Mesendoderm (in vitro differentiated cells): ENCODE measurements around the gene SLCO4A1.

Experiments
- DNase-seq: peaks from one replicate; pipeline ENCODE4 v3.0.0; 2013
- H2AK5ac ChIP-seq: 2 replicates; pipeline ENCODE4 v1.6.1; 2013; ENCODE audit warnings: low read length, inconsistent platforms
- H2BK120ac ChIP-seq: 2 replicates; pipeline ENCODE4 v1.6.1; 2013; ENCODE audit warnings: low read depth, mild to moderate bottlenecking, low read length, moderate library complexity, mixed read lengths
- H2BK15ac ChIP-seq: replicated peaks from 2 replicates; pipeline ENCODE4 v1.6.1; 2013; ENCODE audit warnings: low read depth, mild to moderate bottlenecking, moderate library complexity
- H2BK5ac ChIP-seq: 2 replicates; pipeline ENCODE4 v1.6.1; 2013; ENCODE audit warnings: low read length, inconsistent platforms
- H3K18ac ChIP-seq: 2 replicates; pipeline ENCODE4 v1.6.1; 2013; ENCODE audit warnings: mild to moderate bottlenecking, low read length, mixed read lengths
- H3K23ac ChIP-seq: one replicate; pipeline ENCODE4 v1.6.1; 2013; ENCODE audit warnings: low read length
- H3K27ac ChIP-seq: 2 replicates; pipeline ENCODE4 v1.5.1; 2013; ENCODE audit warnings: low read depth, mild to moderate bottlenecking, inconsistent platforms, low read length, moderate library complexity
- H3K27me3 ChIP-seq: 2 replicates; pipeline ENCODE4 v1.6.1; 2013; ENCODE audit warnings: low read length, control low read depth, mild to moderate bottlenecking, inconsistent platforms; ENCODE audit not compliant: insufficient read depth, poor library complexity
- H3K36me3 ChIP-seq: 2 replicates; pipeline ENCODE4 v1.6.1; 2013; ENCODE audit warnings: low read length, inconsistent platforms; ENCODE audit not compliant: control insufficient read depth, insufficient read depth
- H3K4ac ChIP-seq: one replicate; pipeline ENCODE4 v1.6.1; 2013; ENCODE audit warnings: low read depth, mild to moderate bottlenecking, low read length, moderate library complexity
- H3K4me1 ChIP-seq: 2 replicates; pipeline ENCODE4 v1.6.1; 2013; ENCODE audit warnings: low read depth, low read length, inconsistent platforms; ENCODE audit not compliant: control insufficient read depth
- H3K4me2 ChIP-seq: 2 replicates; pipeline ENCODE4 v1.6.1; 2013; ENCODE audit warnings: low read length
- H3K4me3 ChIP-seq: 2 replicates; pipeline ENCODE4 v1.5.1; 2013; ENCODE audit warnings: mild to moderate bottlenecking, low read length
- H3K56ac ChIP-seq: one replicate; pipeline ENCODE4 v1.6.1; 2013; ENCODE audit warnings: low read length
- H3K79me1 ChIP-seq: 2 replicates; pipeline ENCODE4 v1.6.1; 2013; ENCODE audit warnings: low read length, inconsistent platforms
- H3K79me2 ChIP-seq: 2 replicates; pipeline ENCODE4 v1.6.1; 2013; ENCODE audit warnings: mild to moderate bottlenecking, low read length; ENCODE audit not compliant: control insufficient read depth, insufficient read depth
- H3K9ac ChIP-seq: 2 replicates; pipeline ENCODE4 v1.6.1; 2013; ENCODE audit warnings: low read length, inconsistent platforms
- H4K5ac ChIP-seq: one replicate; pipeline ENCODE4 v1.6.1; 2013; ENCODE audit warnings: low read length
- H4K8ac ChIP-seq: one replicate; pipeline ENCODE4 v1.6.1; 2013; ENCODE audit warnings: low read depth, mild to moderate bottlenecking, control low read depth, low read length, moderate library complexity
- WGBS: extraction: QIAGEN DNeasy Blood & Tissue Kit; methylation state at CpG from one replicate; pipeline ENCODE4 v1.1.7; 2013; ENCODE audit warnings: low lambda C conversion rate, missing lambda C conversion rate; ENCODE audit not compliant: insufficient coverage; ENCODE audit errors: extremely low coverage; 5-methylcytosine and 5-hydroxymethylcytosine counted together

The SLCO4A1 gene

GRCh38 chr20:62639765-62640164 is 2.5 kb upstream of the SLCO4A1 start:
- no peak overlapping the region for H3K27ac ChIP-seq
- DNase-seq, result no peak
- H3K23ac ChIP-seq, result no peak overlapping the region
- H2BK5ac ChIP-seq, result no peak overlapping the region
- no peak overlapping the region for H2AK5ac ChIP-seq
- H3K79me2 ChIP-seq, result no peaks in the 10 kb centered on the region
- H3K79me1 ChIP-seq, result no peaks in the 10 kb centered on the region
- H3K27me3 ChIP-seq, result peaks cover 8% of the 10 kb centered on the region
- no peak overlapping the region for H3K4me3 ChIP-seq
- H4K5ac ChIP-seq, result no peak overlapping the region
- no peak overlapping the region for H3K56ac ChIP-seq
- H2BK120ac ChIP-seq, result no peak overlapping the region
- H3K4ac ChIP-seq, result no peak overlapping the region
- no peak overlapping the region for H2BK15ac ChIP-seq
- no CpG with 5 or more reads among the region's 9 CpGs for WGBS
- H4K8ac ChIP-seq, result no peak overlapping the region
- H3K18ac ChIP-seq, result no peak overlapping the region
- no peaks in the 10 kb centered on the region for H3K4me1 ChIP-seq
- H3K9ac ChIP-seq, result no peak overlapping the region
- H3K4me2 ChIP-seq, result no peak overlapping the region
- no peaks in the 10 kb centered on the region for H3K36me3 ChIP-seq

DNA sequence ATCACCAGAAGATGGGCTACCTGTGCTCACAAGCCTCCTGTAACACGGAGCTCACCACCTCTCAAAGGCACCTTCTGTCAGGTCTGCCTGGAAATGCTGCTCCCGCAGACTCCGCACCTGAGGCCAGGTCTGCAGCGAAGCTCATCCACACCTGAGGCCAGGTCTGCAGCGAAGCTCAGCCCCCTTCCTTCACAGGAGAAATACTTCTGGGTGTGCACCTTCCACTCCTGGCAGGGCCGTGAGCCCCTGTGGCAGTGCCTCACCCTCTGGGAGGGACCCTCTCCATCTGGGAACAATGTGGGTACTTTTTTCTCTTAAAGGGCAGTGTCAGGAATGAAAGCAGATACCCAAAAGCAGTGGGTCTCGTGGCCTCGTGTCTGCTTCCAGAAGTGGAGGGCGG is 1.4 kb upstream of the SLCO4A1 start:
- no peak overlapping the region for H3K9ac ChIP-seq
- H4K5ac ChIP-seq, result no peak overlapping the region
- H3K23ac ChIP-seq, result no peak overlapping the region
- no peak overlapping the region for H3K27ac ChIP-seq
- no peak overlapping the region for H3K4me3 ChIP-seq
- H2BK15ac ChIP-seq, result no peak overlapping the region
- no peak overlapping the region for H2AK5ac ChIP-seq
- no CpG with 5 or more reads among the region's 9 CpGs for WGBS
- H3K27me3 ChIP-seq, result peaks cover 8% of the 10 kb centered on the region
- H3K79me2 ChIP-seq, result no peaks in the 10 kb centered on the region
- H3K56ac ChIP-seq, result peak overlapping the region; percentile 34
- no peak overlapping the region for H2BK120ac ChIP-seq
- no peak overlapping the region for H2BK5ac ChIP-seq
- H3K36me3 ChIP-seq, result no peaks in the 10 kb centered on the region
- DNase-seq, result no peak
- no peaks in the 10 kb centered on the region for H3K4me1 ChIP-seq
- no peak overlapping the region for H3K4me2 ChIP-seq
- H3K18ac ChIP-seq, result no peak overlapping the region
- H3K79me1 ChIP-seq, result no peaks in the 10 kb centered on the region
- H3K4ac ChIP-seq, result no peak overlapping the region
- H4K8ac ChIP-seq, result no peak overlapping the region

DNA sequence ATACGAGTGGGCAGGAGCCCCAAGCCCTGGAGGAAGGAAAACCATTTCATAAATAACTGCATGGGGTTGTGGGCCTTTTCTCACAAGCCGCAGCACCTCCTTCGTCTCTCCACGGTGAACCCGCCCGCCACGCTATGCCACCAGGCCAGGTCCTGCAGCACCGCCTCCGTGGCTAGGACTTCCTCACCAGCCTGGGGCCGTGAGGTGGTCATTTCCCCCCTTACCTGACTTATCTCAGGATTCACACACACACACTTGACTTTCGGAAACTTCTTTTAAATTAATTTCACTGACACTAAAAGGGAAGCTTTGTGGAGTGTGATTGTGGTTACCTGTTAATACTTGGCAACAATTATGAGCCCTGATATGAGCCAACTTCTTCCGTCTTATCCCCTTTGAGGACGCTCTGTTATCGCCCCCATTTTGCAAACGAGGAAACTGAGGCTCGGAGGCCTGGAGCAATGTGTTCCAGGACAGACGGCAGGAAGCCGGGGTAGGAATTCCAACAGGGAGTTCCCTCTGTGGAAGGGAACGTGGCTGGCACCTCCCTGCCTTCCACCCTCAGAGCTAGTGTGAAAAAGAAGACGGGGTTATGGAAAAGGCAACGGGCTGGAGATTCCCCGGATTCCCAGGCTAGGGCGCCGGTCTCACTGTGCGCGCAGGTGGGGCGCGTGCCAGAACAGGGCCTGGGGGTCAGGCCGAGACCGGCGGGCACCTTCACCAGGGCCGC is 817 bp upstream of the SLCO4A1 start:
- Histone ChIP-seq H2BK120ac (no peak overlapping the region), H3K23ac (no peak overlapping the region), H4K5ac (no peak overlapping the region), H3K18ac (no peak overlapping the region), H3K4me2 (peak overlapping the region; percentile 92), H3K4me1 (no peaks in the 10 kb centered on the region), H3K4ac (no peak overlapping the region), H2BK5ac (no peak overlapping the region), H4K8ac (no peak overlapping the region), H2AK5ac (no peak overlapping the region), H3K56ac (peak overlapping the region; percentile 88), H2BK15ac (no peak overlapping the region), H3K79me2 (no peaks in the 10 kb centered on the region), H3K36me3 (no peaks in the 10 kb centered on the region), H3K27me3 (peaks cover 8% of the 10 kb centered on the region), H3K27ac (no peak overlapping the region), H3K79me1 (no peaks in the 10 kb centered on the region), H3K9ac (peak overlapping the region; percentile 72), H3K4me3 (no peak overlapping the region)
- no peak for DNase-seq
- WGBS, result no CpG with 5 or more reads among the region's 32 CpGs

- H3K4me3 ChIP-seq, result peak overlapping the region; percentile 22
- WGBS, result no CpG with 5 or more reads among the region's 84 CpGs
Measured at GRCh38 chr20:62642666-62643520, 590 bp downstream of the SLCO4A1 start.

DNA sequence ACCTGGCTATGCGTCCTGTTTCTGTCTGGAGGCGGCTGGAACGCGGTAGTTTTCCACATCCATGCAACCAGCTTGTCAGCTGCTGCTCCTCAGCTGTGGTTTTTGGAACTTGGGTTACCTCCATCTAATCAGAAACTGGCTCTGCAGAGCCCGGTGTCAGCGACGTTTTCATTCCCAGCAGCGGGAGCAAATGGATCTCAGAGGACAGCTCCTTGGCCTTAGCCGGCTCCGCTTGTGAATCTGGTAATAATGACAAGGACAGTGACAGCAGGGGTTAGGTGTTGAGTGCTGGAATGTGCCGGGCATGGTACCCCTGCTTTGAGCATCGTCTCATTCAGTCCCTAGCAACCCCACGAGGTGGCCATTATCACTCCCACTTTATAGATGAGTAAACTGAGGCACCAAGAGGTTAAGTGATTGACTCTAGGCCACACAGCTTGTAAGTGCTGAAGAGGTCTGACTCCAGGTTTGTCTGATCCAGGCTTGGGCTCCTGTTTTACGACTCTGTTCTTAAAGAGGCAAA is 1.3 kb downstream of the SLCO4A1 start:
- Histone ChIP-seq H3K23ac (no peak overlapping the region), H4K5ac (no peak overlapping the region), H2BK5ac (no peak overlapping the region), H3K4ac (no peak overlapping the region), H3K4me1 (no peaks in the 10 kb centered on the region), H3K56ac (peak overlapping the region; percentile 73), H2BK15ac (no peak overlapping the region), H2BK120ac (no peak overlapping the region), H3K18ac (no peak overlapping the region), H2AK5ac (no peak overlapping the region), H3K9ac (no peak overlapping the region), H3K79me2 (no peaks in the 10 kb centered on the region), H3K4me3 (no peak overlapping the region), H3K36me3 (no peaks in the 10 kb centered on the region), H4K8ac (no peak overlapping the region), H3K27me3 (peaks cover 8% of the 10 kb centered on the region), H3K79me1 (no peaks in the 10 kb centered on the region), H3K4me2 (no peak overlapping the region), H3K27ac (no peak overlapping the region)
- WGBS, result no CpG with 5 or more reads among the region's 14 CpGs
- DNase-seq, result no peak

More at GRCh38 chr20:62642666-62643520, 590 bp downstream of the SLCO4A1 start:
- no peak overlapping the region for H3K23ac ChIP-seq
- H3K18ac ChIP-seq, result no peak overlapping the region
- no peak overlapping the region for H3K4ac ChIP-seq
- no peak for DNase-seq
- H2BK15ac ChIP-seq, result no peak overlapping the region
- no peak overlapping the region for H2BK5ac ChIP-seq
- no peak overlapping the region for H4K8ac ChIP-seq
- H3K56ac ChIP-seq, result peak overlapping the region; percentile 73
- no peak overlapping the region for H2AK5ac ChIP-seq
- H3K27me3 ChIP-seq, result peaks cover 8% of the 10 kb centered on the region
- no peaks in the 10 kb centered on the region for H3K36me3 ChIP-seq
- H3K79me1 ChIP-seq, result no peaks in the 10 kb centered on the region
- peak overlapping the region; percentile 49 for H3K9ac ChIP-seq
- H3K4me2 ChIP-seq, result peak overlapping the region; percentile 48
- H3K79me2 ChIP-seq, result no peaks in the 10 kb centered on the region
- H4K5ac ChIP-seq, result no peak overlapping the region
- H3K27ac ChIP-seq, result no peak overlapping the region
- no peak overlapping the region for H2BK120ac ChIP-seq
- H3K4me1 ChIP-seq, result no peaks in the 10 kb centered on the region
